Hepatocyte (in vitro differentiated cells): ENCODE data around the gene KRTAP1-1.

ENCODE experiments used
- CTCF ChIP-seq: fragments of 200-600 bp; sonication (generic); IDR thresholded peaks from 2 replicates; pipeline ENCODE4 v1.5.1; 2016; ENCODE audit warnings: antibody characterized with exemption, mild to moderate bottlenecking; ENCODE audit not compliant: poor library complexity
- EZH2 ChIP-seq: fragments of 200-600 bp; sonication (generic); IDR thresholded peaks from 2 replicates; pipeline ENCODE4 v1.6.1; 2016; ENCODE audit warnings: antibody characterized with exemption, mild to moderate bottlenecking, borderline replicate concordance
- EZH2phosphoT487 ChIP-seq: fragments of 200-600 bp; sonication (generic); IDR thresholded peaks from one replicate; pipeline ENCODE4 v1.6.1; 2018; ENCODE audit warnings: antibody characterized with exemption, mild to moderate bottlenecking, low read depth, moderate library complexity; ENCODE audit not compliant: unreplicated experiment, severe bottlenecking

GRCh38 chr17:41049110-41049509 is 7.9 kb upstream of the KRTAP1-1 start:
- TF ChIP-seq CTCF, result no peak
- no peak for TF ChIP-seq EZH2phosphoT487
- TF ChIP-seq EZH2, result no peak
